ENCODE results near the gene APCS. TPM values are rescaled to one million over a fixed set of nuclear protein-coding genes. Genes with fewer than 3 reads are reported as not detected.

APCS gene
- polyA plus RNA-seq, 1 donor from 2014 or later, result not detected

GRCh38 chr1:159591981-159592380, 4.4 kb downstream of the APCS start:
- no peaks in the 10 kb centered on the region for H3K79me2 ChIP-seq (replicated peaks; ENCODE audit: insufficient read depth, low read length)
- no peak overlapping the region for H2AFZ ChIP-seq (ENCODE audit: low read depth, low read length)
- no peak overlapping the region for H3K4me2 ChIP-seq (ENCODE audit: low read length)
- no peaks in the 10 kb centered on the region for H3K27me3 ChIP-seq (ENCODE audit: insufficient read depth, low read depth, low read length)
- no peaks in the 10 kb centered on the region for H3F3A ChIP-seq (ENCODE audit: insufficient read depth, low read length, poor library complexity, severe bottlenecking)
- no peaks in the 10 kb centered on the region for H3K36me3 ChIP-seq (ENCODE audit: insufficient read depth, low read length)
- TF ChIP-seq CTCF (IDR thresholded peaks at IDR 0.05; ENCODE audit: poor library complexity, severe bottlenecking) (no peak), REST (IDR thresholded peaks at IDR 0.05; ENCODE audit: borderline replicate concordance) (no peak), TAF1 (IDR thresholded peaks at IDR 0.05; ENCODE audit: low read depth) (no peak), SMC3 (conservative IDR thresholded peaks at IDR 0.05; ENCODE audit: poor library complexity) (no peak), MXI1 (conservative IDR thresholded peaks at IDR 0.05; ENCODE audit: poor library complexity, severe bottlenecking) (no peak), EP300 (conservative IDR thresholded peaks at IDR 0.05; ENCODE audit: poor library complexity, severe bottlenecking) (no peak), POLR2AphosphoS5 (IDR thresholded peaks at IDR 0.05) (no peak), RAD21 (conservative IDR thresholded peaks at IDR 0.05) (no peak), EZH2 (IDR thresholded peaks at IDR 0.05; ENCODE audit: borderline replicate concordance, insufficient read depth, low read length, poor library complexity, severe bottlenecking) (no peak)
- no peaks in the 10 kb centered on the region for H3K9me3 ChIP-seq (ENCODE audit: low read length)
- H3K9ac ChIP-seq (ENCODE audit: low read length), result no peak overlapping the region
- no peaks in the 10 kb centered on the region for H3K9me2 ChIP-seq (ENCODE audit: insufficient read depth, low read length)
- no peak overlapping the region for H3K4me3 ChIP-seq (ENCODE audit: low read length)
- no peaks in the 10 kb centered on the region for H4K20me1 ChIP-seq (ENCODE audit: insufficient read depth)
- H3K27ac ChIP-seq (ENCODE audit: low read length), result no peak overlapping the region

- H3K9me3 ChIP-seq (ENCODE audit: low read length), result no peaks in the 10 kb centered on the region
- no peak overlapping the region for H2AFZ ChIP-seq (ENCODE audit: low read depth, low read length)
- no peak overlapping the region for H3K9ac ChIP-seq (ENCODE audit: low read length)
Observed at GRCh38 chr1:159594625-159595405, 7.2 kb downstream of the APCS start.

More at GRCh38 chr1:159594625-159595405, 7.2 kb downstream of the APCS start:
- Histone ChIP-seq H3K9me2 (ENCODE audit: insufficient read depth, low read length) (no peaks in the 10 kb centered on the region), H3K27me3 (ENCODE audit: insufficient read depth, low read depth, low read length) (no peaks in the 10 kb centered on the region), H4K20me1 (ENCODE audit: insufficient read depth) (no peaks in the 10 kb centered on the region), H3K79me2 (replicated peaks; ENCODE audit: insufficient read depth, low read length) (no peaks in the 10 kb centered on the region), H3F3A (ENCODE audit: insufficient read depth, low read length, poor library complexity, severe bottlenecking) (no peaks in the 10 kb centered on the region), H3K4me3 (ENCODE audit: low read length) (no peak overlapping the region), H3K36me3 (ENCODE audit: insufficient read depth, low read length) (no peaks in the 10 kb centered on the region), H3K27ac (ENCODE audit: low read length) (no peak overlapping the region), H3K4me2 (ENCODE audit: low read length) (no peak overlapping the region)
- no peak for TF ChIP-seq EZH2 (IDR thresholded peaks at IDR 0.05; ENCODE audit: borderline replicate concordance, insufficient read depth, low read length, poor library complexity, severe bottlenecking)
- no peak for TF ChIP-seq EP300 (conservative IDR thresholded peaks at IDR 0.05; ENCODE audit: poor library complexity, severe bottlenecking)
- no peak for TF ChIP-seq TAF1 (IDR thresholded peaks at IDR 0.05; ENCODE audit: low read depth)
- no peak for TF ChIP-seq SMC3 (conservative IDR thresholded peaks at IDR 0.05; ENCODE audit: poor library complexity)
- no peak for TF ChIP-seq MXI1 (conservative IDR thresholded peaks at IDR 0.05; ENCODE audit: poor library complexity, severe bottlenecking)
- no peak for TF ChIP-seq RAD21 (conservative IDR thresholded peaks at IDR 0.05)
- no peak for TF ChIP-seq CTCF (IDR thresholded peaks at IDR 0.05; ENCODE audit: poor library complexity, severe bottlenecking)
- TF ChIP-seq POLR2AphosphoS5 (IDR thresholded peaks at IDR 0.05), result no peak
- no peak for TF ChIP-seq REST (IDR thresholded peaks at IDR 0.05; ENCODE audit: borderline replicate concordance)
